OCI-LY1 (cell line): ENCODE data around the gene GATAD2A.

Experiments used
- EZH2 ChIP-seq: fragments of 200-600 bp; sonication (generic), shearing (Covaris generic); IDR thresholded peaks from 2 replicates; pipeline ENCODE4 v1.8.0; 2017; ENCODE audit warnings: borderline replicate concordance, mixed run types, mild to moderate bottlenecking, antibody characterized with exemption, low read length, moderate library complexity, mixed read lengths
- TF ChIP-seq, protein P1 (sequence below): fragments of 200-600 bp; sonication (generic), shearing (Covaris generic); IDR thresholded peaks from 2 replicates; pipeline ENCODE4 v1.5.1; 2017; ENCODE audit warnings: mild to moderate bottlenecking, antibody characterized with exemption, low read length, moderate library complexity, mixed read lengths

DNA sequence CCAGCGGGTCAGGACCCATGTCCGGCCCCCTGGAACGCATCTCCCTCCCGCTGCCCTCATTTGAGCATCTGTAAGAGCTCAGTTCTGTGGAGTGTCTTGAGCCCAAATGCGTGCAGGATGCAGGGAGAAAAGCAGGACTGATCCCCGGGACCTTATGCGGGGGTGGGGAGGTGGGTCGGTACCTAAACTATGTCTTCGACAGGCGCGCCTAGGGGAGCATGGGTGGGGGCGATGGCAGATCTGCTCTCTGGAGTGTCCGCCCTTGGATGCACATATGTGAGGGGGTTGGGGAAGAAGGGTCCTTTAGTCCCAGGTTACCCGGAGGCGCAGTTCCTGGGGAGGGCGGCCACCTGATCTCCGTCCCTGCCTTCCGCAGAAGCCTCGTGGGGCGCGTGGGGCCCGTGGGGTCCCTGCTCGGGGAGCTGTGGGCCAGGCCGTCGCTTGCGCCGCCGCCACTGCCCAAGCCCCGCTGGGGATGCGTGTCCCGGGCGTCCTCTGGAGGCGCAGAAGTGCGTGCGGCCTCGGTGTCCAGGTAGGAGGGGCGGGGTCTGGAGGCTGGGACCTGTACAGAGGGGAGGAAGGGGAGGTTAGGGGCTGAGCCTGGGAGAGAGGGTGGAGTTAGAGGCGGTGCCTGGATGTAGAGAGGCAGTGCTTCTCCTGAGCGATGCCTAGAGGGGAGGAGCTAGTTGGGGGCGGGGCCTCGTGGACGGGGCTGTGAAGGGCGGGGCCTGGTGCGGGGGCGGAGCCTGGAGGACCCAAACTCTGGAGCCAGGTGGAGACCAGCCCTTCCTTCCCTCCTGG lies 135.4 kb downstream of the GATAD2A start:
- TF ChIP-seq, protein P1, sequence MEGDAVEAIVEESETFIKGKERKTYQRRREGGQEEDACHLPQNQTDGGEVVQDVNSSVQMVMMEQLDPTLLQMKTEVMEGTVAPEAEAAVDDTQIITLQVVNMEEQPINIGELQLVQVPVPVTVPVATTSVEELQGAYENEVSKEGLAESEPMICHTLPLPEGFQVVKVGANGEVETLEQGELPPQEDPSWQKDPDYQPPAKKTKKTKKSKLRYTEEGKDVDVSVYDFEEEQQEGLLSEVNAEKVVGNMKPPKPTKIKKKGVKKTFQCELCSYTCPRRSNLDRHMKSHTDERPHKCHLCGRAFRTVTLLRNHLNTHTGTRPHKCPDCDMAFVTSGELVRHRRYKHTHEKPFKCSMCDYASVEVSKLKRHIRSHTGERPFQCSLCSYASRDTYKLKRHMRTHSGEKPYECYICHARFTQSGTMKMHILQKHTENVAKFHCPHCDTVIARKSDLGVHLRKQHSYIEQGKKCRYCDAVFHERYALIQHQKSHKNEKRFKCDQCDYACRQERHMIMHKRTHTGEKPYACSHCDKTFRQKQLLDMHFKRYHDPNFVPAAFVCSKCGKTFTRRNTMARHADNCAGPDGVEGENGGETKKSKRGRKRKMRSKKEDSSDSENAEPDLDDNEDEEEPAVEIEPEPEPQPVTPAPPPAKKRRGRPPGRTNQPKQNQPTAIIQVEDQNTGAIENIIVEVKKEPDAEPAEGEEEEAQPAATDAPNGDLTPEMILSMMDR: no peak
- TF ChIP-seq EZH2: no peak
